GM21390 (cell line): ENCODE results near the gene AKNA.
A peak's percentile ranks its signal among the peaks of the same experiment; 100 is the strongest.

Experiments used
- ATAC-seq: cut with Tn5 transposase; IDR thresholded peaks from one replicate; pipeline ENCODE4 v1.9.1; 2021; ENCODE audit not compliant: unreplicated experiment

Gene AKNA

GRCh38 chr9:114376586-114377445, 11.0 kb downstream of the AKNA start:
- ATAC-seq, result no peak

- ATAC-seq, result no peak
Measured at GRCh38 chr9:114375386-114376175, 12.2 kb downstream of the AKNA start.

- no peak for ATAC-seq
Measured at GRCh38 chr9:114374936-114375335, 12.8 kb downstream of the AKNA start.

GRCh38 chr9:114373960-114374730, 13.6 kb downstream of the AKNA start:
- no peak for ATAC-seq

GRCh38 chr9:114372921-114373448, 14.8 kb downstream of the AKNA start:
- ATAC-seq, result peak; percentile 94

DNA sequence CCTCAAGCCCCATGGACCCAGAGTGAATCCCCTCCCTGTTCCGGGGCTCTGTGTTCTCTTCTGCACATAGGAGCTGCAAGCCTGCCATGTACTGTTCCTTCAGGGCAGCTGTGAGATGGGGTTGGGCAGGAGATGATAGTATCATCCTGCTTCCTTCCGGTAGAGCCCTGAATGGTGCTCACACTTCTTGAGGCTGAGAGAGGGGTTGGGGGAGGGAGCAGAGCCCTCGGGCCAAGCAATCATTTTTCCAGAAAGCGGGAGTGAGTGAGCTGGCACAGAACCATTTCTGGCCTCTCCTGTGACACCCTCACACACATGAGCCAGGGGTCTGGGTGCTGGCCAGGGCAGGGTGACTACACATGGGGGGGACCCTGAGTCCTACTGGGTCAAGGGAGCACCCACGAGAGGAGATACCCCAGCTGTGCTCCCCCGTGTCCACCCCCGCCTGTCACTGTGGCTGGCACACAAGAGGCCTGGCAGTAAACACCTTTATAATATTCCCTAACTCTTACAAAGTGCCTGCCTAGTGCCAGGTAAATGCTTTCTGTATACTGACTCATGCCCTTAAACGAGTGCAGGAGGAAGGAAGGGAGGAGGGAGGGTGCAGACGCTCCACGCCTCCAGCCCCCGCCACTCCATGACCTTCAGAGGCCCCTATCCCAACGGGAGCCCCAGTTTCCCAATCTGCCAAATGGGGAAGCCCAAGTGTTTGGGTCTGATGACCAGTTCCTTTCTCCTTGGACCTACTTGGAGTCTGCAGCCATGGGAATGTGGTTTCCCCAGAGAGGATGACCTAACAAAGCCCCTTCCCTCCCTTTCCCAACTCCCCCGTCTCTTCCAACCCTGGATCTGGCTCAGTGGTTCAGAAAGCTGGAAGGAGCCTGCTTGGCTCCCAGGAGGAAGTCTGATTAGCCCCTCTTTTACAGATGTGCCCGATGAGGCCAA, 15.5 kb downstream of the AKNA start:
- peak; percentile 35 for ATAC-seq

GRCh38 chr9:114371343-114371944, 16.3 kb downstream of the AKNA start:
- no peak for ATAC-seq

GRCh38 chr9:114370968-114371320, 16.8 kb downstream of the AKNA start:
- ATAC-seq, result no peak

- no peak for ATAC-seq
Measured at GRCh38 chr9:114370251-114370967, 17.4 kb downstream of the AKNA start.

DNA sequence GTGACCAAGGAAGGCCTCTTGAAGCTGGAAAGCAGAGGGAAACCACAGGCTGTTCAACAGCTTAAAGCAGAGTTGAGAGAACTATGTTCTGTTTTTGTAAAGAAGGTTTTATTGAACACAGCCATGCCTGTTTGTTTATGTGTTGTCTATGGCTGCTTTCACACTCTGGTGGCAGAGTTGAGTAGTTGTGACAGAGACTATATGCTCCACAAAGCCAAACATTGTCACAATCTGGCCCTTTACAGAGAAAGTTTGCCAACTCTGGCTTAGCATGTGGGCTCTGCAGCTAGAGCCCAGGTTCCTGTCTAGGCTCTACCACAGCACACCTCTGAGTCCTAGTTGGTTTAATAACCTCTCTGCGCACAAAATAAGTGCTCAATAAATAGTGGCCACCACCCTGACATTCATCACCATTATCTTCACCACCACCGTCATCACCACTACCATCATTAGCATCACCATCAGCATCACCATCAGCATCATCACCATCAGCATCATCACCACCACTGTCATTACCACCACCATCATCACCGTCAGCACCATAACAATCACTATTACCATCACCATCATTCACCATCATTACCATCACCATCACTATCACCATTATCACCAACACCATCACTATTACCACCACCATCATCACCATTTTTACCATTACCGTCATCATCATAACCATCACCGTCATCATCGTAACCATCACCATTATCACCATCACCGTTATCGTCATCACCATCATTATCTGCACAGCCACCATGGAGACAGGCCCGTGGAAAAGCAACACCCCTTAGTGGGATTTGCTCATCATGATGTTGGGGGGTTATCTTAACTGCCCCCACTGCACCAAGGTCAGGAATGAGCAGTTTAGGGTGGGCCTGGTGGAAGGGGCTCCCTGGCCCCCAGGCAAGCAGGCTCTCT, 18.3 kb downstream of the AKNA start:
- ATAC-seq, result no peak

- ATAC-seq, result no peak
Measured at GRCh38 chr9:114367772-114368569, 19.8 kb downstream of the AKNA start.

DNA sequence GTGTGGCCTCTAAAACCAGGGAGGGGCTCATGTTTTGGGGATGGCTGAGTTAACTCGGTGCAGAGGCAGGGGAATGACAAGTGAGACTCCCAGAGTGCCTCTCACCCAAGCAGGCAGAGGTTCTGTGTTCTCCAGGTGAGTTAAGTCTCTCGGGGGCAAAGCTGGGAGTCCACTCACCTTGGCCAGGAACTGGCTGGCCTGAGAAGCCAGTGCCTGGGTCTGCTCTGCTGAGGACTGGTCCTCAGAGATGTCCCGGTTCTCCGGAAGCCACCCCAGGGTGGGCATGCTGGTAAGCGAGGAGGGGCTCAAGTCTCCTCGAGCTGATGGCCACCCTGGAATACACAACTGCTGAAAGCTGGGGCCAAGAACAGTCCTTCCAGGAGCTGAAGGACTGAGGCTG, 20.4 kb downstream of the AKNA start:
- ATAC-seq, result no peak

DNA sequence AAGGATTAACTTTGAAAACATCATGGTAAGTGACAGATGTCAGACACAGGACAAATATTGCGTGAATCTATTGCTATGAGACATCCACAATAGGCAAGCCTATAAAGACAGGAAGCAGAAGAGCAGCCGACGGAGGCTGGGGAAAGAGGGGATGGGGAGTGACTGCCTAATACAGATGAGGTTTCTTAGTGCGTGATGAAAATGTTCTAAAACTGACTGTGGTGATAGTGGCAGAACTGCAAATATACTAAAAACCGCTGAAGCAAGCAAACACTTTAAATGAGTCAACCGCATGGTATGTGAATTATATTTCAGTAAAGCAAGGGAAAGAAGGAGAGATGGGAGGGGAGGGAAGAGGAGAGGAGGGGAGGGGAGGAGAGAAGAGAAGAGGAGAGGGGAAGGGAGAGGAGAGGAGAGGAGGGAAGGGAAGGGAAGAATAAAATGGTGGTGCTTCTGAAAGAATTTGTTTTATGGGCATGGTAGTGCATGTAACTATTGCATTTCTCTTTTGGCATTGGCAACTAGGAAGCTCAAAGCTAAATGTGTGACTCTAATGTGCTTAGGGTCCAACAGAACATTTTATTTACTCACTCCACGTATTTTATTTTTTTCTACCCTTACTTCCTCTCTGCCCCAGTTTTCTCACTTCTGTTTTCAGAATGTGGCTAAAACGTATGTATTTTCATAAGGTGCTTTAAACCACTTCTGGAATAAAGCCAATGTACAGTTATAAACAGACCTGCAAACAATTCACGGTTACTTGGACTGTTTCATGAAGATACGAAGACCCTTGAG, 21.3 kb downstream of the AKNA start:
- peak; percentile 54 for ATAC-seq

- no peak for ATAC-seq
Measured at GRCh38 chr9:114365194-114365593, 22.6 kb downstream of the AKNA start.

GRCh38 chr9:114364134-114365041, 23.4 kb downstream of the AKNA start:
- no peak for ATAC-seq
